Keratinocyte (primary cell): ENCODE results near the gene DNMBP. TPM values are rescaled to one million over a fixed set of nuclear protein-coding genes. Genes with fewer than 3 reads are reported as not detected.
"Not testable (repeated sequence)": the region's sequence is repeated elsewhere in the genome, so short reads cannot be mapped to it uniquely, and the experiment has no call there.

Source experiments
- DNase-seq: peaks from one replicate; pipeline ENCODE4 v3.0.0-alpha.2; 2011; ENCODE audit warnings: low read depth, missing footprints, low spot score
- FAIRE-seq: peaks from 2 replicates; lab custom pipeline; 2011; peaks lifted over from hg19 to GRCh38; lab: Jason Lieb, UNC
- H2AFZ ChIP-seq: 2 replicates; pipeline ENCODE4 v1.6.0; 2012; ENCODE audit warnings: low read length, control low read depth, inconsistent platforms; ENCODE audit not compliant: control insufficient read depth
- H3K27ac ChIP-seq: 2 replicates; pipeline ENCODE4 v1.5.1; 2011; ENCODE audit warnings: low read length; ENCODE audit not compliant: control insufficient read depth, insufficient read depth
- H3K27me3 ChIP-seq: 3 replicates; pipeline ENCODE4 v1.6.0; 2011; ENCODE audit warnings: low read length; ENCODE audit not compliant: control insufficient read depth, insufficient read depth; ENCODE audit errors: extremely low read depth
- H3K36me3 ChIP-seq, 2 experiments: 2 replicates in 1 of 2; 3 replicates in 1 of 2; pipeline ENCODE4 v1.5.1; 2011; ENCODE audit warnings: low read length in 2 of 2, mild to moderate bottlenecking in 1 of 2; ENCODE audit not compliant: control insufficient read depth in 2 of 2, insufficient read depth in 2 of 2; ENCODE audit errors: extremely low read depth in 1 of 2
- H3K4me1 ChIP-seq: 3 replicates; pipeline ENCODE4 v1.5.1; 2011; ENCODE audit warnings: low read length; ENCODE audit not compliant: control insufficient read depth, insufficient read depth; ENCODE audit errors: extremely low read depth
- H3K4me2 ChIP-seq: 3 replicates; pipeline ENCODE4 v1.6.0; 2011; ENCODE audit warnings: low read depth, low read length; ENCODE audit not compliant: control insufficient read depth, insufficient read depth; ENCODE audit errors: extremely low read depth
- H3K4me3 ChIP-seq, 3 experiments: fragments of 200-600 bp in 1 of 3; sonication (generic) in 1 of 3; 2 replicates in 2 of 3; 3 replicates in 1 of 3; pipeline ENCODE4 v1.5.1; 2011 to 2016; ENCODE audit warnings: low read length in 3 of 3, mild to moderate bottlenecking in 3 of 3, control low read depth in 2 of 3, inconsistent platforms in 1 of 3, low read depth in 1 of 3, mixed read lengths in 1 of 3, mixed run types in 1 of 3, moderate library complexity in 1 of 3; ENCODE audit not compliant: control insufficient read depth in 2 of 3, insufficient read depth in 2 of 3; ENCODE audit errors: extremely low read depth in 1 of 3
- H3K79me2 ChIP-seq: 2 replicates; pipeline ENCODE4 v1.6.0; 2012; ENCODE audit warnings: low read length; ENCODE audit not compliant: control insufficient read depth, insufficient read depth
- H3K9ac ChIP-seq: 3 replicates; pipeline ENCODE4 v1.6.0; 2011; ENCODE audit warnings: low read length; ENCODE audit not compliant: control insufficient read depth, insufficient read depth; ENCODE audit errors: extremely low read depth
- H3K9me1 ChIP-seq: 3 replicates; pipeline ENCODE4 v1.6.0; 2011; ENCODE audit warnings: low read length; ENCODE audit not compliant: control insufficient read depth, insufficient read depth; ENCODE audit errors: extremely low read depth
- H3K9me3 ChIP-seq: 2 replicates; pipeline ENCODE4 v1.5.1; 2012; ENCODE audit warnings: low read depth, low read length; ENCODE audit not compliant: control insufficient read depth
- H4K20me1 ChIP-seq: 3 replicates; pipeline ENCODE4 v1.6.0; 2011; ENCODE audit warnings: low read length; ENCODE audit not compliant: control insufficient read depth, insufficient read depth; ENCODE audit errors: extremely low read depth
- CTCF ChIP-seq, 3 experiments: IDR thresholded peaks in 1 of 3; conservative IDR thresholded peaks in 1 of 3; optimal IDR thresholded peaks in 1 of 3; 2 replicates in 2 of 3; 3 replicates in 1 of 3; pipeline versions ENCODE3 to v1.5.1; 2011; ENCODE audit warnings: low read length in 3 of 3, mild to moderate bottlenecking in 3 of 3, moderate library complexity in 2 of 3, control low read depth in 1 of 3, inconsistent platforms in 1 of 3; ENCODE audit not compliant: insufficient read depth in 2 of 3; ENCODE audit errors: extremely low read depth in 1 of 3
- EZH2 ChIP-seq: IDR thresholded peaks from one replicate; pipeline ENCODE4 v1.6.1; 2012; ENCODE audit warnings: inconsistent platforms, mild to moderate bottlenecking, low read length, moderate library complexity
- dilution Hi-C: fragments of 300-500 bp; cut with MboI; formaldehyde crosslinking; loops from one replicate; pipeline ENCODE4 v1.7.0; 2020; ENCODE audit warnings: low sequenced_read_pairs; ENCODE audit not compliant: extremely low pct_ligation_motif_present
- polyA plus RNA-seq, 5 experiments: library from polyadenylated mRNA; depleted of rRNA in 3 of 5; stranded (reverse) in 3 of 5; stranded (forward) in 1 of 5; unstranded in 1 of 5; fragments of >200 nt; gene quantifications; 1 replicate in 1 of 5; 2 replicates in 3 of 5; 3 replicates in 1 of 5; pipeline versions ENCODE4 v1.2.1 to v1.2.3, GENCODE V29; 2011 to 2012; ENCODE audit warnings: missing spikeins in 2 of 5, low read depth in 1 of 5, low replicate concordance in 1 of 5

DNMBP gene
- polyA plus RNA-seq, 1 donor (not counting 4 experiments of a cell fraction or from before 2014, with no cell fraction given) = 15.8 TPM

GRCh38 chr10:99965700-99966099 lies 44.0 kb downstream of the DNMBP start:
- Histone ChIP-seq H3K36me3 (peaks cover 3 to 11% of the 10 kb centered on the region in 2 experiments), H3K9me1 (no peaks in the 10 kb centered on the region), H2AFZ (no peak overlapping the region), H3K27ac (peak overlapping the region; percentile 50), H3K9ac (no peak overlapping the region), H4K20me1 (no peaks in the 10 kb centered on the region), H3K4me3 (peak overlapping the region in 1 of 3 experiments; percentile 10), H3K4me2 (peak overlapping the region; percentile 46), H3K4me1 (peaks cover 29% of the 10 kb centered on the region), H3K9me3 (no peaks in the 10 kb centered on the region), H3K27me3 (no peaks in the 10 kb centered on the region), H3K79me2 (peaks cover 37% of the 10 kb centered on the region)
- FAIRE-seq (no peak), DNase-seq (no peak)
- TF ChIP-seq CTCF (optimal IDR thresholded peaks at IDR 0.05 in 1 of 3, IDR thresholded peaks at IDR 0.05 in 1 of 3, conservative IDR thresholded peaks at IDR 0.05 in 1 of 3; ENCODE audit: extremely low read depth in 1 of 3, insufficient read depth in 2 of 3, low read length in 3 of 3) (no peak), EZH2 (no peak)
- dilution Hi-C loops = no loop called here

- no peak for DNase-seq
These were observed 45.0 kb downstream of the DNMBP start for GRCh38 chr10:99964791-99965190.

GRCh38 chr10:99963467-99964165 lies 46.1 kb downstream of the DNMBP start:
- H3K4me2 ChIP-seq, H4K20me1 ChIP-seq, dilution Hi-C loops, H3K4me3 ChIP-seq, H3K9me3 ChIP-seq, H3K27me3 ChIP-seq, DNase-seq, H3K9me1 ChIP-seq, H2AFZ ChIP-seq, H3K27ac ChIP-seq, H3K9ac ChIP-seq: not testable (repeated sequence)
- Histone ChIP-seq H3K79me2 (peaks cover 35% of the 10 kb centered on the region), H3K36me3 (peaks cover 1 to 11% of the 10 kb centered on the region in 2 experiments), H3K4me1 (peaks cover 29% of the 10 kb centered on the region)
- peak; percentile 93 for FAIRE-seq

More at GRCh38 chr10:99964791-99965190, 45.0 kb downstream of the DNMBP start:
- no peak overlapping the region for H3K4me2 ChIP-seq
- no peak overlapping the region for H3K9ac ChIP-seq
- H3K36me3 ChIP-seq = peaks cover 1 to 11% of the 10 kb centered on the region in 2 experiments
- H3K4me3 ChIP-seq = no peak overlapping the region
- no peak for FAIRE-seq
- dilution Hi-C loops = no loop called here
- H3K79me2 ChIP-seq = peaks cover 31% of the 10 kb centered on the region
- no peak for TF ChIP-seq EZH2
- no peak for TF ChIP-seq CTCF (optimal IDR thresholded peaks at IDR 0.05 in 1 of 3, IDR thresholded peaks at IDR 0.05 in 1 of 3, conservative IDR thresholded peaks at IDR 0.05 in 1 of 3; ENCODE audit: extremely low read depth in 1 of 3, insufficient read depth in 2 of 3, low read length in 3 of 3)
- H3K9me3 ChIP-seq = no peaks in the 10 kb centered on the region
- no peaks in the 10 kb centered on the region for H3K27me3 ChIP-seq
- H3K9me1 ChIP-seq = no peaks in the 10 kb centered on the region
- H3K27ac ChIP-seq = no peak overlapping the region
- no peaks in the 10 kb centered on the region for H4K20me1 ChIP-seq
- peaks cover 29% of the 10 kb centered on the region for H3K4me1 ChIP-seq
- H2AFZ ChIP-seq = no peak overlapping the region
